ENCODE data around the gene ANGPTL2. TPM values are rescaled to one million over a fixed set of nuclear protein-coding genes. Genes with fewer than 3 reads are reported as not detected.
"Not testable (repeated sequence)": the region's sequence is repeated elsewhere in the genome, so short reads cannot be mapped to it uniquely, and the experiment has no call there.

Gene ANGPTL2, protein sequence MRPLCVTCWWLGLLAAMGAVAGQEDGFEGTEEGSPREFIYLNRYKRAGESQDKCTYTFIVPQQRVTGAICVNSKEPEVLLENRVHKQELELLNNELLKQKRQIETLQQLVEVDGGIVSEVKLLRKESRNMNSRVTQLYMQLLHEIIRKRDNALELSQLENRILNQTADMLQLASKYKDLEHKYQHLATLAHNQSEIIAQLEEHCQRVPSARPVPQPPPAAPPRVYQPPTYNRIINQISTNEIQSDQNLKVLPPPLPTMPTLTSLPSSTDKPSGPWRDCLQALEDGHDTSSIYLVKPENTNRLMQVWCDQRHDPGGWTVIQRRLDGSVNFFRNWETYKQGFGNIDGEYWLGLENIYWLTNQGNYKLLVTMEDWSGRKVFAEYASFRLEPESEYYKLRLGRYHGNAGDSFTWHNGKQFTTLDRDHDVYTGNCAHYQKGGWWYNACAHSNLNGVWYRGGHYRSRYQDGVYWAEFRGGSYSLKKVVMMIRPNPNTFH
- 10 to 100 TPM in 2 of 3 donors, 1 to 10 TPM in 1; 8.7 to 11.4 (median 10.8) TPM for polyA plus RNA-seq (ENCODE audit: insufficient read length in 3 of 3)

DNA sequence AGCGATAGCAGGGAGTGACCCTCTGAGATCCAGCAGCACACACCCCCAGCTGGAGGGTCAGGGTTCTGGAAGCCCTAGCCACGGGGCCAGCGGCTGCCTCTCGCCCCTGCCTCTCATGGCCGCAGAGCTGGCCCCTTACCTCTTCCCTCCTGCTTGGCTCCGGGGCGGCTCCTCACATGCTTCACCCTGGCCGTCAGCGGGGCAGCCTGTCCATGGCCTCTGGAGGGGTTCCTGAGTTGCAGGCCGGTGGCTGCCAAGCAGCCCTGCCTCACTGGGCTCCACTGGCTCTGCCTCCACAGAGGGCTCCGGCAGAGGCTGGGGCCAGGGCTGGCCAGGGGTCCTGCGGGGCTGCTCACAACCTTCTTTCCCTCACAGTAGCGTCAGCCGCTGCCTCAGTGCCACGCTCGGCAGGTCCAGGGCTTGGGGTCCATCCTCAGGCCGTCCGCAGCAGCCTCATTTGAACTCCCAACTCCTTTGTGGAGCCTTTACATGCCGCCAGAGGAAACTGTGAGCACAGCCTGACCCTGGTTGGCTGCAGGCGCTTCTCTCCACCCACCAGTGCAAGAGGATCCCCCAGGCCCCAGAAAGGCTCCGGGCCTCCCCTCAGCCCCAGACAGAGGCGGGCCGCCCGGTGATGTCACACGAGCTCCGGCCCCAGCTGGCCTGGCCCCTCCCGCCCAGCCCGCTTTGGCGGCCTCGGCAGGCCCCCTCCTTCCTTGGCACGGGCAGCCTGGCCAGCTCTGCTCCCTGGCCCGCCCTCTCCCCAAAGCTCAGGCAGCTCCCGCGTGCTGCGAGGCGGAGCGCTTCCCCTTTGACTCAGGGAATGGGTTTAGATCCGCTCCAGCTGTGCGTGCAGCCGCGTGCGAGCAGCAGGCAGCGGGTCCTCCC, at the start of gene ANGPTL2:
ANGPTL2 (minus strand) TSS at position 460 of the 888 bp plus-strand sequence. CDS start 13,904 bp downstream, outside the sequence.
- DNase-seq (ENCODE audit: low read depth in 3 of 3, low spot score in 2 of 3), result peak; percentile 52 to 79 (median 78)

- DNase-seq (ENCODE audit: low read depth in 3 of 3, low spot score in 2 of 3), result not testable (repeated sequence)
Observed at GRCh38 chr9:127171348-127171747, 48.9 kb upstream of the ANGPTL2 start.

DNA sequence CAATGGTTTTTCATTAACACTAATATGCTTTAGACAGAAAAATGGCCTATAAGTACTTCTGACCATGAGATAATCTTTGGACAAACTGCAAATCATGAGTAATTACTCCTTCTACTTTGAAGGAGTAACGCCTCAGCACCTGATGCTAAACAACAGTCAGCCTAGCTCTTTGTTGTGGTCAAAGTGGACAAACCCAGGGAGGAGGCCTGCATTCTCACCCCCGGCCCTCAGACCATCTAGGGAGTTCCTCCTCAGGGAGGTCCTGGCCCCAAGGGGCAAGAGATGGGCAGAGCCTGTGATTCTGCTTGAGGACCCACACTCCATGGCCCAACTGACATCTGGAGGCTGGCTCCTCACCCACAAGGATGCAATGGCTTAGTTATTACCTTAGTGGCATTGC, 48.2 kb upstream of the ANGPTL2 start:
- no peak for DNase-seq (ENCODE audit: low read depth in 3 of 3, low spot score in 2 of 3)

DNA sequence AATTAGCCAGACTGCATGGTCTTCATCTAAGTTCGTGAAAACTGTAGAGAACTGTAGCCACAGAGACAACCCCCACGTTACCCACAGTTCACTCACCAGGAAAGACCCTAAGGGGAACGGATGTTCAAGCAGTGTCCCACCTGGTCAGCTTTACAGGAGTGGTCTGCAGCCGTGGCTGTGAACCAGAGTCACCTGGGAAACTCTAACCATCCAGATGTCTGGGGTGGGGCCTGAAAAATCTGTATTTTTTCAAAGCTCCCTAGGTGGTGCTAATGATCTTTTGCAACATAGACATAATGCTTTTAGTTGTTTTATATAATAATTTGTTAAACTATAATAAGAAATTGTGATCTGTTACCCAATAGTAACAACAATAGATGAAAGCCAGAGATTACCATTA, 47.7 kb upstream of the ANGPTL2 start:
- no peak for DNase-seq (ENCODE audit: low read depth in 3 of 3, low spot score in 2 of 3)

DNA sequence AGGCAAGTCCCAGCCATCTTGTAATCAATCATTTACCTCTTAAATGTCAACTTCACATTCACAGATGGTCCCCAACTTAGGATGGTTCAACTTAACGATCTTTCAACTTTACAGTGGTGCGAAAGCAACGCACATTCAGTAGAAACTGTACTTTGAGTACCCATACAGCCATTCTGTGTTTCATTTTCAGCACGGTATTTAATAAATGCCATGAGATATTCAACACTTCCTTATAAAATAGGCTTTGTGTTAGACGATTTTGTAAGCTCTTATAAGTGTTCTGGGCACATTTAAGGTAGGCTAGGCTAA, 47.1 kb upstream of the ANGPTL2 start:
- DNase-seq (ENCODE audit: low read depth in 3 of 3, low spot score in 2 of 3), result no peak

DNA sequence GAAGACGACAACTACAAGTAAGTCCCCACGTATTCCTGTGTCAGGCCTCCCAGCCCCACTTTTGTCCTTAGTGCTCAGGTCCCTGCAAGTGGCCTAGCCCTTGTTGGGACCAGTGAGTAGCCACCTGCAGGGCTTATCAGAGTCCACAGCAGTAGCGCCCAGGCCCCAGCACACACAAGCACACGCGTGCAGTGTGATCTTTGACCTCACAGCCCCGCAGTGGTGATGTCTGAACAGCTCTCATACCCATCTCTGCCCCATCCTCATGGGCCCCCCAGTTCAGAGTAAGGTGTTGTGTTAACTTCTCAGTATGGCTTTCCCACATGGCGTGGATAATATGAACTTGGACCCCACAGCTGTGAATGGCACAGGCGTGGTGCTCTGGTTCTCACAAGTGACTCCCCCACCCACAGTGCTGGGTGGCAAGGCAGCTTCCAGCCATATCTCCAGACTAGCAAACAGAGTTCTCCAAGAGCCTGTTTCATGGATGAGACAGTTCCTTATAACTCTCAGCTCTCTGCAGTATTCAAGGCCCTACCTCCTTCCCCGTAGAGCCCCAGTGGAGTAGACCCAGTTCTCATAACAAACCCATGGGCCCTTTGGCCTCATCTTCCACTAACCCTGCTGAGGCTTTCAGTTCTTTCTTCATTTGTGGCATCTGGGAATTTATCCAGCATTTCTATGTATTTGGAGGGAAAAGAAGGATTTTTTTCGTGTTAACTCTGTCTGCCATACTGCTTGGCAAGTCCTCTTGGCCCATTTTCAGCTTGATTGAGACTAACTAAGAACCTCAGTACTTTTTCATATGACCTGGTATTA, 46.5 kb upstream of the ANGPTL2 start:
- DNase-seq (ENCODE audit: low read depth in 3 of 3, low spot score in 2 of 3), result no peak

- DNase-seq (ENCODE audit: low read depth in 3 of 3, low spot score in 2 of 3), result no peak
Observed at GRCh38 chr9:127167560-127168326, 45.3 kb upstream of the ANGPTL2 start.

- no peak for DNase-seq (ENCODE audit: low read depth in 3 of 3, low spot score in 2 of 3)
Observed at GRCh38 chr9:127166651-127167524, 44.5 kb upstream of the ANGPTL2 start.

GRCh38 chr9:127166111-127166510, 43.7 kb upstream of the ANGPTL2 start:
- no peak for DNase-seq (ENCODE audit: low read depth in 3 of 3, low spot score in 2 of 3)

DNA sequence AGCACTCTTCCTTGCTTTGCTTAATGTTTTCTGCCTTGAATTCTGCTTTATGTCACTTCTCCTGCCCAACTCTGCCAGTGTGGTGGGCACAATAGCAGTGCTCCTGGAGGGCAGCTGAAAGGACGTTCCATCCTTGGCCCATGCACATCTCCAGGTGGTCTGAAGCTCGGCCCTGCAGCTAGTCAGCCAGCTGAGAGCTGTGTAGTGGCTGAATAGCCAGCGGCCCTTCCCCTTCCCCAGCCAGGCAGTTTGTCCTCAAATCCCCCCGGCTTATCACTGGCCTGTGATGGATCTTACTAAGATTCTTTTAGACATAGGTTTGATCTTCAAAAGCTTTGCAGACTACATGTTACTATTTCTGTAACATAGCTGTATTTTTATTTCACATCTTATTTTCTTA, 42.7 kb upstream of the ANGPTL2 start:
- DNase-seq (ENCODE audit: low read depth in 3 of 3, low spot score in 2 of 3), result no peak

- no peak for DNase-seq (ENCODE audit: low read depth in 3 of 3, low spot score in 2 of 3)
Observed at GRCh38 chr9:127163409-127163808, 41.0 kb upstream of the ANGPTL2 start.

GRCh38 chr9:127162864-127163365, 40.5 kb upstream of the ANGPTL2 start:
- DNase-seq (ENCODE audit: low read depth in 3 of 3, low spot score in 2 of 3), result no peak

GRCh38 chr9:127162046-127162863, 39.8 kb upstream of the ANGPTL2 start:
- no peak for DNase-seq (ENCODE audit: low read depth in 3 of 3, low spot score in 2 of 3)

DNA sequence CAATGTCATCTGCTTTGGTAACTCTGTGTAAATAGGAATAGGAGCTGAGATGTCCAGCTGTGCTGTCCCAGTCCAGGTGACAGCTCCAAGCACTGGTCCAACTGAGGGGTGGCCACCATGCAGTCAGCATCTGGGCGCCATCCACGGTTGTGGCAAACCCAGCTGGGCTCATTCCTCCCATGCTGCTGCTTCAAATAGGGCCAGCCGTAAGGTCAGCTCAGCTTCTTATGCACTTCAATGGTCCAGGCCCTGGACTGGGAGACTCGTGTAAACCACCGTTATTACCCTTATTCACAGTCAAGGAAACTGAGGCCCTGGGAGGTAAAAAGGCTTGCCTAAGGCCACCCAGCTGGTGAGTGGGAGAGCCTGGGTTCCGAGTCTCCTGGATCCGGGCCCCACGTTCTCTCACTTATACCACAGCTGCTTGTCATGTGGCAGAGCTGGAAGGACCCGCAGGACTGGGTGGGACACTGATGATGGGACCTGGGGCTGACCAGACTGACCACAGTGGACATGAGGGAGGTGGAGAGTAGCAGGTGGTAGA, 38.7 kb upstream of the ANGPTL2 start:
- DNase-seq (ENCODE audit: low read depth in 3 of 3, low spot score in 2 of 3), result no peak

DNA sequence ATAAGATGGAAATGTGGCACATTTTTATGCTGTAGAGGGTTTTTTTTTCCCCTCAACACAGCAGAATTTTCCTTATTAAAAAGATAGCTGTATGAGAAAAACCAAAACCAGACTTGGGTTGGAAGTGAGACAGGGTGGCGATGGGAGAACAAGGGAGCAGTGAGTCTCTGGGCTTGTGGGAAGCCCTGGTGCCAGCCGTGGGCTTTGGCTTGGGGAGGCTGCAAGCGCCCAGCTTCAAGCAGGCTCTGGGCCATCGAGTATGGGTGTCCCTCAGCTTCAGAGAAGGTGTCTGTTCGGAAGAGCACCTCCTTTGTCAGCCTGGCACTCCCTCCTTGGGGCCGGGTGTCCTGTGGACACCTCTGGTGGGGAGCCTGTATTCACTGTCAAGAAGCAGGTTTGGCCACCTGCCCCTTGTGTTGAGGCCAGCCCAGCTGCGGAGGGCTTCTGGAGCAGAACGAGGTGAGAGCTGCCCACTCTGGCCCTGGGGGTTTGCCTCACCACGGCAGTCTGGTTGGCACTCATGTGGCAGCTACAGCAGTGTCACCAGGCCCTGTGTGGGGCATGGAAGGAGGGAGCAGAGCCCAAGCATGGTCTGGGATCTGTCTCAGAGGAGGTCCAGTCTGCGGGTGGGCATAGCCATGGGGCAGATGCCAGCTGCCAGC, 37.6 kb upstream of the ANGPTL2 start:
- no peak for DNase-seq (ENCODE audit: low read depth in 3 of 3, low spot score in 2 of 3)

DNA sequence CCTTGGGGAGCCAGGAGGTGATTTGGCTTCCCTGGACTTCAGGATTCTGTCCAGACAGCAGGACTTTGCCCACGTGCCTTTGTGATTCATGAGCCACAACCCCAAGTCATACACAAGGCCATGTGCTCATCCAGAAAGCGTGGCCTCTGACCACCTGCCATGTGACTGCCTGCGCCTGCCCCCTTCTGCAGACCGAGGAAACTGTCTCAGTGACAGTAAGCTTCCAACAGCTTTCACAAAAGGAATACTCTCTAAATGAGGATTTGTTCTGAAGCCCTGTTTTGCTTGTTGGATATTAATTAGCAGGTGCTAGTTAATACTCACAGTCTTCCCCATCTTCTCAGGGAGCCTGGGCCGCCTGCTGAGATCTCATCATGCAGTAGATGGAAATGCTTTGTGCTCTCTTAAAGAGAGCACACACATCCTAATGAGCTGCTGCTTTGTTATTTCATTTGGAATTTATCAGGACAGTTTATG, 36.9 kb upstream of the ANGPTL2 start:
- DNase-seq (ENCODE audit: low read depth in 3 of 3, low spot score in 2 of 3), result no peak

- DNase-seq (ENCODE audit: low read depth in 3 of 3, low spot score in 2 of 3), result no peak
Observed at GRCh38 chr9:127158786-127159324, 36.4 kb upstream of the ANGPTL2 start.

Data from right renal cortex interstitium (tissue), 3 donors.